Measurements from ENCODE around the gene NEO1. TPM values are rescaled to one million over a fixed set of nuclear protein-coding genes. Genes with fewer than 3 reads are reported as not detected.

Gene NEO1
- polyA plus RNA-seq, 1 donor = 167 TPM

DNA sequence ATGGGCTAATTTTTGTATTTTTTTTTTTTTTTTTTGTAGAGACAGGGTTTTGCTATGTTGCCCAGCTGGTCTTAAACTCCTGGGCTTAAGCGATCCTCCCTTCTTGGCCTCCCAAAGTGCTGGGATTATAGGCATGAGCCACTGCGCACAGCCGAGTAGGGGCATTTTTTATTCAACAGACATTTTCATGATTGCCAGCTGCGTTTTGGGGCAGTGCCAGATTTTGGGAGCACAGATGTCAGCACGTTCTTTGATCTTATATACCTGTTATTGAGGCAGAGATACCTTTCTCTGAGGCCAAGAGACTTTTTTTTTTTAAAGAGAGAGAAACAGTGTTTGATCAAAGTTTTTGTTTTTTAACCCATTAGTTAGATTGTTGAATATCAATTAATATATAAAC, 16.8 kb downstream of the NEO1 start:
- DNase-seq = no peak

DNA sequence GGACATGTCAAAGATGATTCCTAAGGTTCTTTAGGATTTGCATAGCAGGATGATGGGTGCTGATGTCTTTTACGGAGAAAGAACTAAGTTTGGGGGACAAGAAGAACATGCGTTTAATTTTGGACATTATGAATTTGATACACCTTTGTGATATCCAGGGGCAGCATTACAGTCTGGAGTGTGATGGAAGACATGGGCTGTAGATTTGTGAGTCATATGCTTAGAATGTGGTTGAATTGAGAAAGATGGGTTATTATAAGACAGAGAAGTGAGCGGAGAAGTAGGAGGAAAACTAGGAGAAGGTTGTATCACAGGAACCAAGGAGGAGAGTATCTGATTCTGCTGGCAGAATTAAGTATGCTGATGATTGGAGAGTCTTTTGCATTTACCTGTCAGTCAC, 20.6 kb downstream of the NEO1 start:
- DNase-seq = no peak

DNA sequence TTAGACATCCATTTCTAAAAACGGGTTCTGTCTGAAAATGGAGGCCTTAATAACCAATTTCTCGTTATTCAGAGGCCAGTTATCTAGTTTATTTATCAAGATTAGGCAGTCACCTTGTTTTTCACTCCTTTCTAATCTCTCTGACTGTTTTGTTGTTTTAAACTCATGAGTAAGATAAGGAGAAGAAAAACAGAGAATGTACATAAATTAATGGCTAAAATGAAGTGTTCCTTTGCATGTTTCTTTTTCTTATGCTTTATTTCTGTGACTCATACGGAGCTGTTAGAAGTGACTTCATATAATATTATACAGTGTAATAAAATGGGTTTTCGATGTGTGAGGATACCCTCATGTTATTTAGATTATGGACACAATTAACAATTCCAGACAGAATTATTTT, 22.0 kb downstream of the NEO1 start:
- no peak for DNase-seq

DNA sequence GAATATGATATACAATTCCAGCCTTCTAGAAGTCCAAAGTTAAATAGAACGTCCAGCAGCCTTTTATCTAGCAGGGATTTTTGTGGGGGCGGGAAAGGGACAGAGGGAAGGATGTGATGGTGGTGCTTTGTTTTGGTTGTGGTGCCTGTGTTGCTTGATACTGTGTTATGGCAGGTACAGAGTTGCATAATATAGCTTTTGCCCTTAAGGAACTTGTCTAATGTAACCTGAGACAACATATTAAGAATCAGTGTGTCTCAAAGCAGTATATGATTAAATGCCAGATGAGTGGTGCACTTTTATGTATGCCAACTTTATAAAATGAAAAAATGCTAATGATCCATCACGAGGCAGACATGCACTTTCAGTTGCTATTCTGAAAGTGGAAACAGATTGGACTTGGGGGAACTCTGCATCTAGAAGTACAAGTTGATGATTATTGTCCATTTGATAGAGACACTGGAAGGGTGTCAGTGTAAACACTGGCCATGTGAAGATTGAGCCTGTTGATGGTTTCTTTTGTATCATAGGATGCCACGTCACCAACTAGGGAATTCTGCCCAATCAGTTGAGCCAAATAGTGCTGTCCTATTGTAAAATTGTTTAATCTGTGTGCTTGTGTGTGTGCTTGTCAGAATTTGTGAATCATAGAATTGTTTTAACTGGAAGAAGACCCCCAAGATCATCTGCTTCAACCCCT, 23.0 kb downstream of the NEO1 start:
- DNase-seq = no peak

DNA sequence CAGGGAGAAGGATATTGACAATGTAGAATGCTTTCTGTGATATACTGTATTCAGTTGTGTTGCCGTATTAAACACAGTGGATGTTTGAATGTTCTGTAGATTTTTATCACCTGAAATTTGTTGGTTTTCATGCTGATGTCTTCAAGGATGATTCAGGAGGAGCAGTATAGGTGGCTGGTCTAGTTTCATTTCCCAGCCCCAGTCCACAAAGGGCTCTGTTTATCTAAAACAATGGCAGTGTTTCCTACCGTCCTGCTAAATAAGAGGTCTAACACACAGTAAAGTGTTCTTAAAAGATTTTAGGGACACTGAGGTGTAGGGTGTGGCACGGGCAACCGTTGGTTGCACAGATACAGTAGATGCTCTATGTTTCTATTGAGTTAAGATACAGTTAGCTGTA, 26.0 kb downstream of the NEO1 start:
- DNase-seq = no peak

DNA sequence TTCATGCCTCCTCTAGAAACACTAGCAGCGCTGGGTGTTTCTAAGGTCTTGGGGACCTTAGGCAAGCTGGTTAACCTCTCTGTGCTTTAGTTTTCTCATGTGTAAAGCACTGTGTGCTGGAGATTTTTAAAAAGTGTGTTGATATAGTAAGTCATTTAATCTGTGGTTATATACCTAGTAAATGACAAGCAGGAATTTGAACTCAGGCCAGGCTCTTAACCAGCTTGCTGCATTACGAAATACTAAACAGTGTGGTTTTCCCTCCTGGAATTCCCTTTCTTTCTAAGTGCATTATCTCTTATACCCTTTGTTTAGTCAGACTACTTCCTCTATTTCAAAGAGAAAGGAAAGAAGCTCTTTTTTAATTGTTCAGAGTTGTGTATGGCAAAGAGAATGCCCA, 26.5 kb downstream of the NEO1 start:
- DNase-seq = no peak

DNA sequence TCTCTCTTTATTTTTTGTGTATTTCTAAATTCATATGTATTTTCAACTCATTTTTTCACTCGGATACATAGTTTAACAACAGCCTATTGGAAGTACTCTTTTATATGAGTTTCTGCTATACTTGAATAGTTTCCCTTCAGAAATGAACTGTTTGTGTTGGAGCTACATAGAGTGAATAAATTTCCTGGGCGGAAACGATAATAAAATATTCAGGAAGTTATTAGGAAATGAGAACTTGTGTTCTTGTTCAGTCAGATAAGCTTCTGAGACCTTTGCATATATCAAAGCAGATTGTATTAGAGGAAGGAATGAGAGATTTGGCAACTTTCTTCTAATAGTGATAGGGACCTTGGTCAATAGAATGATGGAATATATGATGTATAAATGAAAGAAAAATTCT, 27.3 kb downstream of the NEO1 start:
- DNase-seq = peak; percentile 20

DNA sequence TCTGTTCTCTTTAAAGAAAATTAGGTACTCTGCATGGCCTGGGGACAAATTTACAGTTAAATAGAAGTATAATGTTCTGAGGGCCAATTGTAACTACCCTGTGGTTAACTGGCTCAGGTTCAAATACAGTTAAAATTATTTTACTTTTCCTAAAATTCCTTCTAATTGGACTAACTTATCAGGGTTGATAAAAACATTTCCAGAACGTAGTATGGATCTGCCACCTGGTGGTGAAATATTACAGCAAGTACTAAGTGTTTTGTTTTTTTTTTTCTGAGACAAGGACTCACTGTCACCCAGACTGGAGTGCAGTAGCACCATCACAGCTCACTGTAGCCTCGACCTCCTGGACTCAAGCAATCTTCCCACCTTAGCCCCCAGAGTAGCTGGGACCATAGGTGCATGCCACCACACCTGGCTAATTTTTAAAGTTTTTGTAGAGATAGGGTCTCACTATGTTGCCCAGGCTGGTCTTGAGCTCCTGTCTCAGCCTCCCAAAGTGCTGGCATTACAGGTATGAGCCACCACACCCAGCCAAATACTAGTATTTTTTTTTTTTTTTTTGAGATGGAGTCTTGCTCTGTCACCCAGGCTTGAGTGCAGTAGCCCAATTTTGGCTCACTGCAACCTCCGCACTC, 29.2 kb downstream of the NEO1 start:
- peak; percentile 69 for DNase-seq

DNA sequence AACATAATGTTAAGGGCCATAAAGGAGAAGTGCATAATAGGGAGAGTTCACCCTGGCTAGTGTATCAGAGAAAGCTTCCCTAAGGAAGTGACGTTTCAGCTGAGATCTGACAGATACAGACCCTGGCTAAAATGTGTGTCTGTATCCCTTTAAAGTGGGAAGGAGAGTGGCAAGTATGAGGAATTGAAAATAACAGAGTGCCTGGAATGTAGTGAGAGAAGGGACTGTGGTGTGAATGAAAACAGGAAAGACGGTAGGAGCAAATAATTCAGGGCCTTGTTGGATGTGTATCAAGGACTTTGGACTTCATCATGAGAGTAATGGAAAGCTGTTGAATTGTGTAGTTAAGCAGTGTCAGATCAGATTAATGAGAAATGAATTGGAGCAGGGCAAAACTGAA, 30.5 kb downstream of the NEO1 start:
- DNase-seq = no peak

DNA sequence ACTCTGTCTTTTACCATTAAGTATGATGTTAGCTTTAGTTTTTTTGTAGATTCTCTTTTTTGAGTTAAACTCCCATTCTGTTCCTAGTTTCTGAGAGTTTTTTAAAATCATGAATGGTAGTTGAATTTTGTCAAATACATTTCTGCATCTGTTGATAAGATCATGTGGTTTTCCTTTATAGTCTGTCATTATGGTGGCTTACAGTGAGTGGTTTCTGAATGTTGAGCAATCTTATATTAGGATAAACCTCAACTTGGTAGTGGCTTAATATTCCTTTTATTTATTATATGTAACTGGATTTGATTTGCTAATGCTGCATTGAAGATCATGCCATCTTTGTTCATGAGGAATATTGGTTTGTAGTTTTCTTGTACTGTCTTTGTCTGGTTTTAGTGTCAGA, 34.8 kb downstream of the NEO1 start:
- DNase-seq = no peak

DNA sequence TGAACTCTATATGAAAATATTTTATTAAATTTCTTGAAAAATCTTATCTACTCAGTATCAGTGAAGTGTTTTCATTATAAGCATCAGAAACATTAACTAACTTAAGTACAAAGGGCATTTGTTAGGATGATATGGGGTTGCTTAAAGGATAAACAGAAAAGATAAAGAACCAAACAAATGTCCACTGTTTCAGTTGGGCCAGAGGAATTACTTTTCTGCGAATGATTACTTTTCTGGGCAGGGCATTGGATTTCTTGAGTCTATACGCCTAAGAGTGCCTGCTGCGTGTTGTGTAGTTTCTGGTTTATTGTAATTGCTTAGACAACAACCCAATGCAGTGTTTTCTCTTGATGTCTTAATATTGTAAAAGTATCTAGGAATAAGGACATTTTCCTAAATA, 52.8 kb downstream of the NEO1 start:
- DNase-seq = no peak

DNA sequence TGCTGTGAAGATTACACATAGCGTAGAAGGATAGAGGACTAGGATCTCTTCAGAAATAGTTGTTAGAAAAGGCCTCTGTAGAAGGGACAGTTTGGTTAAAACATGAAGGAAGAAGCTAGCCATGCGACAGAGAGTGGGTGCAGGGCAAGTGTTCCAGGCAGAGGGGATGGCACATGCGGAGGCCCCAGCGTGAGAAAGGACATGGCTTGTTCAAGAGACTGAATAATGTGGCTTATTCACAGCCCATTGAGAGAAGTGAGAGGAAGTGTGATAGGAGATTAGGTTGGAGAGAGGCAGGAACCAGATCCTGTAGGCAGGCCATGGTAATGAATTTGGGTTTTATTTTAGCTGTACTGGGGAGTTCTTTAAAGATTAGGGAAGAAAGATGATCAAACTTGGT, 56.4 kb downstream of the NEO1 start:
- no peak for DNase-seq

DNA sequence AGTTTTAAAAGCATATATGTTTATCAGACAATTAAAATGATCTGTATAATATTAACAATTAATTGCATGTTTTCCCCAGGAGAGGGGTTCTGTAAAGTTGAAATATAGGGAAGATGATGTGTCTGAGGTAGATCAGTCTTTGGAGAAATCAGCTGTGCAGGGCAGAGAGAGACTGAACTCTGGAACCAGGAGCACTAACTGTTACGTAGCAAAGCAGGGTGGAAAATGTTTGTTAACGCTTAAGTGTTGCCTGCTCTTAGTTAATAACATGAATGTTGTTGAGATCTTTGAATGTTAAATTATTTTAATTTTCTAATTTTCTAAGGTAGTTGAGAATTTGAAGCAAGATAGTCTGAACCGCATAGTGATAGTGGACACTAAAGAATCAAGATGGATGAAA, 57.5 kb downstream of the NEO1 start:
- no peak for DNase-seq

DNA sequence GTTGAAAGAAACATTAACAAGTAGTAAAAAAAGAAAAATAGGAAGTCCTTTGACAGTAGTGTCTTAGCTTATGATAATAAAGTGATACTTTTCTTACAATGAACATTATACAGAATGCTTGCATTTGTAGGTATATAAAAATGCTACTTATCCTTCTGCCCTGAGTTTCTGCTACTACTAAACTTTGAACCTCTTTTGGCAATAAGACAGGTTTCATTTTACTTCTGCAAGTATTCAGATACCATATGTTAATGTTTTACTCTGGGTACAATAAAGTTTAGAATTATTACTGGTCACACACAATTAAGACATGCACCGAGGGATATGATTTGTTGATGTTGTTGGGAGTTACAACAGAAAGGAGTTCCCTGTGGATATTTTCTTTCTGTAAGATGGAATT, 57.9 kb downstream of the NEO1 start:
- no peak for DNase-seq

DNA sequence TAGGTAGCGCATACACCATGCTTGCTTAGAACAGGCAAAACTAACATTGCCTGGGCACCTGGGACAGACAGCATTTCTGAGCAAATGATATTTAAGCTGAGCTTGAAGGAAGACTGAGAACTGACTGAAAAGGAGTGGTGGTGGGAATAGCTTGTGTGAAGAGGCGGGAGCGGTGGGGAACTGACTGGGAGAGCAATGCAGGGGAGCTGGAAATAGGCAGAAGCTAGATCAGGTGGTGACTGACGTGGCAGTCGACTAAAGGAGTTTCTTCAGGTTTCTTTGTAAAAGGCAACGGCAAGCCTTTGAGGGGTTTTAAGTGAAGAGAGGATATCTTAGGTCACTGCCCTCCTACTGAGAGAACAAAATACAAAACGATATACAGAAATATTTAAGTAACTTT, 61.8 kb downstream of the NEO1 start:
- DNase-seq = no peak

DNA sequence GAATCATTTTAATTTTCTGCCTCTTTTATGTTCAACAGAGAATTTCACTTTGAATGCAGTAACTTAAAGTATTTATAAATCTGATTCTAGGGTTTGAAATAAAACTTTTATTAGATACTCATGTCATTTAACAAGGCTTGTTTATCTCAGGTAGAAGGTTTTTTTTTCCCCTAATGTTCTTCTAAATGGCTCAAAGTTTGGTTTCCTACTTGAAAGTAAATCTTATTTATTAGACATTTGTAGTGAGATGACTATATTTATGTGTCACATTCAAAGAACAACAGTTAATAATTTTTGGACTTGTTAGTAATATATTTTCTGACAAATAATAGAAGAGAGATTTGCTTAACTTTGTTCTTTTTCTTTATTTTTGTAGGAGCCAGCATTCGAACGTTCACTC, 63.9 kb downstream of the NEO1 start:
- DNase-seq = no peak

DNA sequence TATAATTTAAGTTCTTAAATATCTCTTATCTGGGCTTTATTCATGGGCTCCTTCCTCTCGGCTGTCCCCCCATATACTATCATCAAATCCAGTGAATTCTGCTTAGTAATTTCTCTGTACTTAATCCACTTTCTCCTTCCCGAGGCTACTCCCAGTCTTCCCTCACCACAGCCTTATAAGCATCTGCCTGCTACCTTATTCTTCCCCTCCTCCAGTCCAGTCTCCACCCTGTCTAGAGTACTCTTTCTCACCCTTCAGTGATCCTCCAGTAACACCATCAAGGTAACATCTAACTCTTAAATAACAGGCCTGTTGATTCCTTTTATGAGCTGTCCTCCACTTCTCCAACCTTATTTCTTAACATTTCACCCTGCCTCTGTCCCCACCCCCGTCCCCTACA, 65.8 kb downstream of the NEO1 start:
- no peak for DNase-seq

DNA sequence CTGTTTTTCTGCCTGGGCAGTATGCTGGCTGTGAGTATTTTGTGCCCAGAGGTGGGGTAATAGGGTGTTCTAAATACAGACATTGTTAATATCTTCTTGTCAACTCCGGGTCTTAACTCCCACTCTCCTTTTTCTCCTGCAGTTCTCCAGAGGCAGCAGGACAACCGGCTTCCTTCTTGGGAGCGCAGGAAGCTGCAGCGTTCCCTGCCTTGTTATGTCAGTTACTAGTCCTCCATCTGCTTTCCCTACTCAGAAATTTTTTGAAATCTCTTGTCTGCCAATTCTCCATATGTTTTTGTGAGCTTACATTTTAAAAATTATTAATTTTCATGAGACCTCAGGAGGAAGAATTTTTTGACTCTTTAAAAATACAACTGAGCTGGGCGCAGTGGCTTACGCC, 67.2 kb downstream of the NEO1 start:
- no peak for DNase-seq

DNA sequence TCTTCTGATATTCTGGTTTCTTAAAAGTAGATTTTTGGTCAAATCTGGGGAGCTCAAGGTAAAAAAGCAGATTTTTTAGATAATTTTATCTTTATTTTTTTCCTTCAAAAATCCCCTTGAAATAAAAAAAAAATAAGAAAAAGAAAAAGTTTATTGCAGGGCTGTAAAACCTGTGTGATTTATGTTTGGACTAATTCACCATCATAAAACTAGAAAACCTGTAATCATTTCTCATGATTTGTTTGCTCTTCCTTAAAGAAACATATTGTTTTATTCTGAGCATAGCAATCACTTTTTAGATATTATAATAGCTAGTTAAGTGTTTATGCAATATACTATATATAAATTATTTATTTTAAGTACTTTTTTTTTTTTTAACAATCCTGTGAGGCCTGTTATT, 68.0 kb downstream of the NEO1 start:
- DNase-seq = no peak

DNA sequence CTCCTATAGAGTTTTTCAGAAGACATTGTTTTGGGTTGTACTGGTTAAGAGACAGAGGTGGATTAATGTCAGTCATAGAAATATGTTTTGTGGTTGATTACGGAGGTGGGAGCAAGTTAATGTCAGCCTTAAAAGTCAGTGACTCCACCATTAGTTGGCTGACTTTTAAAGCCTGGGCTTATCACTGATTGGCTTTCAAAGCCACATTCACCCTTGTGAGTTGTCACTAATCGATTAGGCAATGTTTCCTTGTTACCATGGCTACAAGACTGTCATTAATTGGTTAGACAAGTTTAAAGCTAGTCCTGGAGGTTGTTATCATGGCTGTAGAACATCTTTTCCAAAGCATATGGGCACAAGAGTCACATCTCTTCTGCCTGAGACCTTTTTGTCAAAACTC, 73.0 kb downstream of the NEO1 start:
- no peak for DNase-seq

DNA sequence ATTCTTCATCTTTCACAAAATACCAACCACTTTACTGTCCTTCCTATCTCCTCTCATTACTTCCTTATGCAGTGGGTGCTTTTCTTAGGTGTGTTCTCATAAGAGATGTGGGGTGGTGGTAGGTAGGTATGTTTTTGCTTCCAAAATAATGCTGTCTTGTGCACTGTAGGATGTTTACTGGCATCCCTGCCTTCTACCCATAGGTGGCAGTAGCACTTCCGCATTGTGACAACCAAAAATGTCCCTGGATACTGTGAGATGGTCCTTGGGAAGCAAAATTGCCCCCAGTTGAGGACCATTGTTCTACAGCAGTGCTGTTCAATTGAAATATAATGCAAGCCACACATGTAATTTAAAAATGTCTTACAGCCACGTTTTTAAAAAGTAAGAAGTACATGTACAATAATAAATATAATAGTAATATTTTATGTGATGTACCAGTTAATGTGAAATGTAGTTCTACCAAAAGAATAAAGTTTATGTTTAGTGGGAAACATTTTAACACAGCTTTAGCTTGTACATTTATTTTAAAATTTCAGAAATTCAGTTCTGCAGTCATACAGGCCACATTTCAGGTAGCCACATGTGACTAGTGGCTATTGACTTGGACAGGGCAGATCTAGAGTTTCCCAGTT, 75.2 kb downstream of the NEO1 start:
- DNase-seq = no peak

DNA sequence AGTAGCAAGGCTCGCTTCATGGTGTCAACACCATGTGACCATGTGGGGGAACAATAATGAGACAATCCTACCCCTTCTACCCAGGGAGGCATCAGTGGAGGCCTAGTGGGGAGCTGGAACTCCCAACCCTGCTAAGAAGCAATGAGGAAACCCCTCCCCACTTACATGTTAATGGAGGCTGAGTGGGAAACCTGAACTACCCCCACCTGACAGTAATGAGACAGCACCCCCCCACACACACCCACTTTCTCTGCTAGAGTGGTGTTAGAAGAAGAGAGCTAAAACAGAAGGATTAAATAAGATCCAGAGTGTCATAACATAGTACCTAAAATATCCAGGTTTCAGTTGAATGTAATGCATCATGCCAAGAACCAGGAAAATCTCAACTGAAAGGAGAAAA, 78.6 kb downstream of the NEO1 start:
- DNase-seq = no peak

DNA sequence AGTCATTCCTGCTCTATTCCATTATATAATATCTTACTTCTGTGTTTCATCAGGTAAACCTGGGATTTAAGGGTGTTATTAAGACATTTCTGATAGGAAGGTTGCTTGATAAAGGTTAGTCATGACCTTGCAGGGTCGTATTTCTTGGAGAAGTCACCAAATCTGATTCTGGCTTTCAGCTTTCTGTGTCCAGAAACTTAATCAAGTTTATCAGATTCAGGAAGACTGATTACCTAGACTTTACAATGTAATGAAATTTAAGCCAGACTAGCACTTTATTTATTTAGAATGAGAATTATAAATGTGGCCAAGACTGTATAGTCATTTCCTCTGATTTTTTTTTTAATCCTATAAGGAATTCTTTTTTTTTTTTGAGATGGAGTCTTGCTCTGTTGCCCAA, 81.9 kb downstream of the NEO1 start:
- no peak for DNase-seq

Measured in left kidney (tissue), 2 donors.